ENCODE results near the gene SLIT1. TPM values are rescaled to one million over a fixed set of nuclear protein-coding genes. Genes with fewer than 3 reads are reported as not detected.

Gene SLIT1
- polyA plus RNA-seq, 1 donor (not counting 4 experiments of a cell fraction or from before 2014, with no cell fraction given) = 0.01 TPM

DNA sequence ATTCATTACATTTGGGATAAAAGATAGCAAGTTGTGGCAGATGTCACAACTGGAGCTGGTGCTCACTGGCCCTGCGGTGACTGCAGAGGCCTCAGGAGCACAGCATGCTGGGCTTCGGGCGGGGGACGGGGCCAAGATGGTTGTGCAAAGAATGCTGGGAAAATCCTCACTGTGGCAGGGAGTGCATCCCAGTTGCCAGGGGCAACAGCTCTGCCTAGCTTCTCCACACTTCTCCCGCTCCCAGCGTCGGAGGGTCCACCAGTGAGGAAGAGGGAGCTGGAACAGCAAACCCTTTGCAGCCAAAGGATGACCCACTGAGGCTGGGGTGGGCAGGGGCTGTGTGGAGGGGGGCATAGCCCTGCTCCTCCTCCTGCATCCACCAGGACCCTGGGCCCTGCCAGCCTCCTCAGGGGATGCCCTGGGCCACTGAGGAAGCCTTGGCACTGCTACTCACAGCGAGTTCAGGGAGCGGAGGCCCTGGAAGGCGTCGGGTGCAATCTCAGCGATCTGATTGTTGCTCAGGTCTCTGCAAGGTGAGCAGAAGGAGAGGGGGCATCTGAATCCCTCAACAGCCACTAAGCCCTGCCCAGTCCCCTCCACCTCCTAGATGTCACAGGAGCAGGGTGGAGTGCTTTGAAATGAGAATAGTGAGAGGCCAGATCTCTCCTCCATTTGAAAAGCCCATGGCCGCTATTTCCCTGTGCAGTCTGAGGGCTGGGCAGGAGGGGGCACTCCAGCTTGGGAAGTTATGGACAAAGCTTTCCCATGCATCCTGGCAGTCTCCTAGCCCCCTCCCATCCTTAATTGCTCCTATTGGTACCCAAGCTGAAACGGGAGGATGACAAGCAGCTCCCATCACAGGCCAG, 126.5 kb downstream of the SLIT1 start:
- no peak for FAIRE-seq
- Histone ChIP-seq H3K27me3 (ENCODE audit: control insufficient read depth, extremely low read depth, insufficient read depth, low read length) (peaks cover 28% of the 10 kb centered on the region), H3K4me1 (ENCODE audit: control insufficient read depth, extremely low read depth, insufficient read depth, low read length) (no peaks in the 10 kb centered on the region), H3K79me2 (ENCODE audit: control insufficient read depth, insufficient read depth, low read length) (no peaks in the 10 kb centered on the region), H4K20me1 (ENCODE audit: control insufficient read depth, extremely low read depth, insufficient read depth, low read length) (no peaks in the 10 kb centered on the region), H3K27ac (ENCODE audit: control insufficient read depth, insufficient read depth, low read length) (no peak overlapping the region), H3K36me3 (ENCODE audit: control insufficient read depth in 2 of 2, extremely low read depth in 1 of 2, insufficient read depth in 2 of 2, low read length in 2 of 2) (no peaks in the 10 kb centered on the region), H3K9ac (ENCODE audit: control insufficient read depth, extremely low read depth, insufficient read depth, low read length) (no peak overlapping the region), H3K4me2 (ENCODE audit: control insufficient read depth, extremely low read depth, insufficient read depth, low read depth, low read length) (no peak overlapping the region), H3K9me3 (ENCODE audit: control insufficient read depth, low read depth, low read length) (no peaks in the 10 kb centered on the region), H2AFZ (ENCODE audit: control insufficient read depth, low read length) (no peak overlapping the region), H3K4me3 (ENCODE audit: control insufficient read depth in 2 of 3, extremely low read depth in 1 of 3, insufficient read depth in 2 of 3, low read depth in 1 of 3, low read length in 3 of 3) (no peak overlapping the region), H3K9me1 (ENCODE audit: control insufficient read depth, extremely low read depth, insufficient read depth, low read length) (no peaks in the 10 kb centered on the region)
- no peak for DNase-seq (ENCODE audit: low read depth, low spot score)
- dilution Hi-C loops (cut with MboI; ENCODE audit: extremely low pct_ligation_motif_present, low sequenced_read_pairs) = no loop called here
- TF ChIP-seq EZH2 (IDR thresholded peaks at IDR 0.05; ENCODE audit: low read length) = no peak
- TF ChIP-seq, protein P1, sequence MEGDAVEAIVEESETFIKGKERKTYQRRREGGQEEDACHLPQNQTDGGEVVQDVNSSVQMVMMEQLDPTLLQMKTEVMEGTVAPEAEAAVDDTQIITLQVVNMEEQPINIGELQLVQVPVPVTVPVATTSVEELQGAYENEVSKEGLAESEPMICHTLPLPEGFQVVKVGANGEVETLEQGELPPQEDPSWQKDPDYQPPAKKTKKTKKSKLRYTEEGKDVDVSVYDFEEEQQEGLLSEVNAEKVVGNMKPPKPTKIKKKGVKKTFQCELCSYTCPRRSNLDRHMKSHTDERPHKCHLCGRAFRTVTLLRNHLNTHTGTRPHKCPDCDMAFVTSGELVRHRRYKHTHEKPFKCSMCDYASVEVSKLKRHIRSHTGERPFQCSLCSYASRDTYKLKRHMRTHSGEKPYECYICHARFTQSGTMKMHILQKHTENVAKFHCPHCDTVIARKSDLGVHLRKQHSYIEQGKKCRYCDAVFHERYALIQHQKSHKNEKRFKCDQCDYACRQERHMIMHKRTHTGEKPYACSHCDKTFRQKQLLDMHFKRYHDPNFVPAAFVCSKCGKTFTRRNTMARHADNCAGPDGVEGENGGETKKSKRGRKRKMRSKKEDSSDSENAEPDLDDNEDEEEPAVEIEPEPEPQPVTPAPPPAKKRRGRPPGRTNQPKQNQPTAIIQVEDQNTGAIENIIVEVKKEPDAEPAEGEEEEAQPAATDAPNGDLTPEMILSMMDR (optimal IDR thresholded peaks at IDR 0.05 in 1 of 3, IDR thresholded peaks at IDR 0.05 in 1 of 3, conservative IDR thresholded peaks at IDR 0.05 in 1 of 3; ENCODE audit: extremely low read depth in 1 of 3, insufficient read depth in 2 of 3, low read length in 3 of 3) = peak in 1 of 3 experiments; percentile 9

DNA sequence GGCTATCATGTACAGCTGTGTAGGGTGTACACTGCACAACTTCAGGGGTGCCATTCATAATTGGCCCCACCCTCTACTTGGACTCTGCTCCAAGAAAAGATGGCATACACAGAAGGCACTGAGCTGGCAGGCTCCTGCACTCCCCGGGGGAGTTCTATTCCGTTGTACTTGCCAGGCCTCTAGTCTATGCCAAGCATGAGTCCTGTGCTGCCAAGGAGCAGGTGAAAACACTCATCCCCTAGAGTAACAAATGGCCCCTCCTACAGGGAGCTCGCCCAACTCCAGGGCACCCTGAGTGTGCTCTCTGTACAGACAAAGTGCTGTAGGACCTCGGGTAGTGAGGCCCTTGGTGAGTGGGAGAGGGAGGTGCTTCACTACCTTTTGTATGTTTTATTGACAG, 127.2 kb downstream of the SLIT1 start:
- no peaks in the 10 kb centered on the region for H4K20me1 ChIP-seq (ENCODE audit: control insufficient read depth, extremely low read depth, insufficient read depth, low read length)
- no peak overlapping the region for H2AFZ ChIP-seq (ENCODE audit: control insufficient read depth, low read length)
- H3K36me3 ChIP-seq (ENCODE audit: control insufficient read depth in 2 of 2, extremely low read depth in 1 of 2, insufficient read depth in 2 of 2, low read length in 2 of 2) = no peaks in the 10 kb centered on the region
- FAIRE-seq (no peak), DNase-seq (ENCODE audit: low read depth, low spot score) (no peak)
- H3K4me3 ChIP-seq (ENCODE audit: control insufficient read depth in 2 of 3, extremely low read depth in 1 of 3, insufficient read depth in 2 of 3, low read depth in 1 of 3, low read length in 3 of 3) = no peak overlapping the region
- peaks cover 29% of the 10 kb centered on the region for H3K27me3 ChIP-seq (ENCODE audit: control insufficient read depth, extremely low read depth, insufficient read depth, low read length)
- dilution Hi-C loops (cut with MboI; ENCODE audit: extremely low pct_ligation_motif_present, low sequenced_read_pairs) = no loop called here
- H3K9me1 ChIP-seq (ENCODE audit: control insufficient read depth, extremely low read depth, insufficient read depth, low read length) = no peaks in the 10 kb centered on the region
- H3K9me3 ChIP-seq (ENCODE audit: control insufficient read depth, low read depth, low read length) = no peaks in the 10 kb centered on the region
- no peaks in the 10 kb centered on the region for H3K79me2 ChIP-seq (ENCODE audit: control insufficient read depth, insufficient read depth, low read length)
- H3K4me1 ChIP-seq (ENCODE audit: control insufficient read depth, extremely low read depth, insufficient read depth, low read length) = no peaks in the 10 kb centered on the region
- no peak overlapping the region for H3K4me2 ChIP-seq (ENCODE audit: control insufficient read depth, extremely low read depth, insufficient read depth, low read depth, low read length)
- no peak overlapping the region for H3K9ac ChIP-seq (ENCODE audit: control insufficient read depth, extremely low read depth, insufficient read depth, low read length)
- TF ChIP-seq, protein P1 (optimal IDR thresholded peaks at IDR 0.05 in 1 of 3, IDR thresholded peaks at IDR 0.05 in 1 of 3, conservative IDR thresholded peaks at IDR 0.05 in 1 of 3; ENCODE audit: extremely low read depth in 1 of 3, insufficient read depth in 2 of 3, low read length in 3 of 3) = no peak
- no peak for TF ChIP-seq EZH2 (IDR thresholded peaks at IDR 0.05; ENCODE audit: low read length)
- no peak overlapping the region for H3K27ac ChIP-seq (ENCODE audit: control insufficient read depth, insufficient read depth, low read length)

Data from keratinocyte (primary cell).